Liver (tissue), 9 donors: Measurements from ENCODE around the gene THOC7. TPM values are rescaled to one million over a fixed set of nuclear protein-coding genes. Genes with fewer than 3 reads are reported as not detected.

Source experiments
- DNase-seq: peaks from one replicate; pipeline ENCODE4 v3.0.0-alpha.2; 2017; ENCODE audit warnings: low spot score
- H3K27ac ChIP-seq, 2 donors: one replicate each; pipeline ENCODE4 v1.7.0; 2013; ENCODE audit warnings: inconsistent platforms in 2 of 2, low read length in 2 of 2, control low read depth in 1 of 2, low read depth in 1 of 2, mild to moderate bottlenecking in 1 of 2
- H3K27me3 ChIP-seq, 4 donors: one replicate each; pipeline versions ENCODE4 v1.6.1 to v1.7.0; 2013; ENCODE audit warnings: low read length in 3 of 4, inconsistent platforms in 1 of 4, mild to moderate bottlenecking in 1 of 4, moderate library complexity in 1 of 4; ENCODE audit not compliant: control insufficient read depth in 4 of 4, insufficient read depth in 4 of 4
- H3K36me3 ChIP-seq, 4 donors: one replicate each; pipeline versions ENCODE4 v1.6.1 to v1.7.0; 2013; ENCODE audit warnings: low read length in 3 of 4, mild to moderate bottlenecking in 3 of 4, low read depth in 1 of 4, moderate library complexity in 1 of 4; ENCODE audit not compliant: control insufficient read depth in 4 of 4, insufficient read depth in 3 of 4
- H3K4me1 ChIP-seq, 4 donors: one replicate each; pipeline versions ENCODE4 v1.6.1 to v1.7.0; 2013; ENCODE audit warnings: low read length in 3 of 4, mild to moderate bottlenecking in 3 of 4, moderate library complexity in 1 of 4; ENCODE audit not compliant: control insufficient read depth in 4 of 4, insufficient read depth in 4 of 4
- H3K4me3 ChIP-seq, 3 donors: one replicate each; pipeline versions ENCODE4 v1.6.1 to v1.7.0; 2013; ENCODE audit warnings: low read length in 3 of 3, control low read depth in 1 of 3, low read depth in 1 of 3, mild to moderate bottlenecking in 1 of 3
- H3K9ac ChIP-seq, 2 donors: one replicate each; pipeline ENCODE4 v1.7.0; 2013; ENCODE audit warnings: low read length in 2 of 2, mild to moderate bottlenecking in 2 of 2, moderate library complexity in 2 of 2, control low read depth in 1 of 2, low read depth in 1 of 2
- H3K9me3 ChIP-seq, 4 donors: one replicate each; pipeline versions ENCODE4 v1.6.1 to v1.7.0; 2013; ENCODE audit warnings: low read length in 3 of 4; ENCODE audit not compliant: control insufficient read depth in 4 of 4
- EGR1 ChIP-seq, 2 donors: IDR thresholded peaks; 2 replicates each; pipeline ENCODE4 v1.6.1; 2016 to 2018; ENCODE audit warnings: antibody characterized with exemption in 2 of 2, low read depth in 2 of 2
- FOXA1 ChIP-seq: IDR thresholded peaks from 2 replicates; pipeline ENCODE4 v1.6.1; 2016; ENCODE audit warnings: antibody characterized with exemption
- FOXA2 ChIP-seq: IDR thresholded peaks from 2 replicates; pipeline ENCODE4 v1.6.1; 2016; ENCODE audit warnings: antibody characterized with exemption
- GABPA ChIP-seq, 2 donors: IDR thresholded peaks in 1 of 2; conservative IDR thresholded peaks in 1 of 2; 2 replicates each; pipeline ENCODE4 v1.6.1; 2016; ENCODE audit warnings: antibody characterized with exemption in 2 of 2, mild to moderate bottlenecking in 1 of 2, moderate library complexity in 1 of 2
- HNF4A ChIP-seq, 2 donors: conservative IDR thresholded peaks; 2 replicates each; pipeline ENCODE4 v1.6.1; 2016; ENCODE audit warnings: antibody characterized with exemption in 2 of 2, mild to moderate bottlenecking in 2 of 2
- HNF4G ChIP-seq: IDR thresholded peaks from 2 replicates; pipeline ENCODE4 v1.6.1; 2016; ENCODE audit warnings: antibody characterized with exemption
- JUND ChIP-seq, 2 donors: IDR thresholded peaks; 2 replicates each; pipeline ENCODE4 v1.6.1; 2016; ENCODE audit warnings: antibody characterized with exemption in 2 of 2
- MAX ChIP-seq: IDR thresholded peaks from 2 replicates; pipeline ENCODE4 v1.6.1; 2016; ENCODE audit warnings: antibody characterized with exemption
- NR2F2 ChIP-seq: IDR thresholded peaks from 2 replicates; pipeline ENCODE4 v1.6.1; 2016; ENCODE audit warnings: antibody characterized with exemption
- RAD21 ChIP-seq, 2 donors: IDR thresholded peaks; 2 replicates each; pipeline ENCODE4 v1.6.1; 2016; ENCODE audit warnings: antibody characterized with exemption in 2 of 2, mild to moderate bottlenecking in 2 of 2
- RXRA ChIP-seq, 2 donors: IDR thresholded peaks; 2 replicates each; pipeline ENCODE4 v1.6.1; 2017 to 2018; ENCODE audit warnings: antibody characterized with exemption in 2 of 2, mild to moderate bottlenecking in 1 of 2
- SP1 ChIP-seq: IDR thresholded peaks from 2 replicates; pipeline ENCODE4 v1.6.1; 2018; ENCODE audit warnings: antibody characterized with exemption, mild to moderate bottlenecking
- TAF1 ChIP-seq: conservative IDR thresholded peaks from 2 replicates; pipeline ENCODE4 v1.6.1; 2016; ENCODE audit warnings: antibody characterized with exemption, mild to moderate bottlenecking
- WGBS: extraction: QIAGEN DNeasy Blood & Tissue Kit; methylation state at CpG from one replicate; pipeline ENCODE4 v1.1.7; 2013; 5-methylcytosine and 5-hydroxymethylcytosine counted together
- polyA plus RNA-seq, 2 donors: library from polyadenylated mRNA; stranded (reverse) in 1 of 2; unstranded in 1 of 2; fragments of 200-250 nt in 1 of 2; fragments of >200 nt in 1 of 2; fragmentation: Nextera tagmentation in 1 of 2; extraction: Ambion mirVana in 1 of 2; gene quantifications; one replicate each; pipeline versions ENCODE4 v1.2.1 to v1.2.3, GENCODE V29; 2013 to 2015
- total RNA-seq, 2 donors: library from RNA; depleted of rRNA; stranded (reverse); fragments of >200 nt; gene quantifications; one replicate each; pipeline ENCODE4 v1.2.3, GENCODE V29; 2014
- TF ChIP-seq, protein P1 (sequence below): IDR thresholded peaks from 2 replicates; pipeline ENCODE4 v1.6.1; 2016; ENCODE audit warnings: antibody characterized with exemption
- TF ChIP-seq, protein P2 (sequence below): IDR thresholded peaks from 2 replicates; pipeline ENCODE4 v1.6.1; 2016; ENCODE audit warnings: antibody characterized with exemption, mild to moderate bottlenecking
- TF ChIP-seq, protein P3 (sequence below): fragments of 150-350 bp; IDR thresholded peaks from 2 replicates; pipeline ENCODE4 v1.5.1; 2017; ENCODE audit warnings: improper control_type of control experiment, low read depth, low read length; ENCODE audit not compliant: missing input control
- TF ChIP-seq, protein P4 (sequence below): IDR thresholded peaks from 2 replicates; pipeline ENCODE4 v1.6.1; 2016; ENCODE audit warnings: antibody characterized with exemption
- donor health status: healthy.
- donor health status: healthy.
- donor health status: healthy.
- donor health status: healthy.
- donor health status: healthy.

THOC7 gene
- total and polyA plus RNA-seq, 4 donors = 11.7 to 38.6 (median 23.0) TPM

DNA sequence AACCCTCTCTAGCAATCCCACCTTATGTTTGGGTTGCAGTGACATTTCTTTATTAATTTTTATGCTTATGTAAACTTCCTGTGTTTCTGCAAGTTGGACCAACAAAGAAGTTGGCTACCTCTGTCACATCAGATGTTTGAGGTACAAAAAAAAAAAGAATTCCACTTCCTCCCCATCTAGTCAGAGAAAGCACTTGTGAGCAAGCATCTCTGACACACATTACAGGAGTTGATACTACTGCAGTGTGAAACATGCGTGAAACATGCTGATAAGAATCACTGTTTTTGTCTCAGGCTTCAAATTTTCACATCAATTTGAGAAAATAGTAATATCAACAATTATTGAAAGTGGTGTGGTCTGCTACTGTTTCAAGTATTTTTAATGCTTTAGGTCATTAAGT is 47.3 kb upstream of the THOC7 start:
- Histone ChIP-seq H3K9ac (peak overlapping the region; percentile 71 to 75), H3K4me3 (peak overlapping the region; percentile 71 to 92 (median 85)), H3K27ac (peak overlapping the region; percentile 96 to 97), H3K27me3 (no peaks in the 10 kb centered on the region), H3K9me3 (no peaks in the 10 kb centered on the region), H3K36me3 (peaks cover 0 to 6% (median 2%) of the 10 kb centered on the region in 4 donors), H3K4me1 (peaks cover 7 to 32% (median 23%) of the 10 kb centered on the region in 4 donors)
- TF ChIP-seq EGR1 (IDR thresholded peaks at IDR 0.05; ENCODE audit: low read depth in 2 of 2) = no peak
- TF ChIP-seq JUND (IDR thresholded peaks at IDR 0.05) = no peak
- no peak for TF ChIP-seq MAX
- TF ChIP-seq RXRA (IDR thresholded peaks at IDR 0.05) = no peak
- TF ChIP-seq GABPA (IDR thresholded peaks at IDR 0.05 in 1 of 2, conservative IDR thresholded peaks at IDR 0.05 in 1 of 2) = no peak
- TF ChIP-seq, protein P1, sequence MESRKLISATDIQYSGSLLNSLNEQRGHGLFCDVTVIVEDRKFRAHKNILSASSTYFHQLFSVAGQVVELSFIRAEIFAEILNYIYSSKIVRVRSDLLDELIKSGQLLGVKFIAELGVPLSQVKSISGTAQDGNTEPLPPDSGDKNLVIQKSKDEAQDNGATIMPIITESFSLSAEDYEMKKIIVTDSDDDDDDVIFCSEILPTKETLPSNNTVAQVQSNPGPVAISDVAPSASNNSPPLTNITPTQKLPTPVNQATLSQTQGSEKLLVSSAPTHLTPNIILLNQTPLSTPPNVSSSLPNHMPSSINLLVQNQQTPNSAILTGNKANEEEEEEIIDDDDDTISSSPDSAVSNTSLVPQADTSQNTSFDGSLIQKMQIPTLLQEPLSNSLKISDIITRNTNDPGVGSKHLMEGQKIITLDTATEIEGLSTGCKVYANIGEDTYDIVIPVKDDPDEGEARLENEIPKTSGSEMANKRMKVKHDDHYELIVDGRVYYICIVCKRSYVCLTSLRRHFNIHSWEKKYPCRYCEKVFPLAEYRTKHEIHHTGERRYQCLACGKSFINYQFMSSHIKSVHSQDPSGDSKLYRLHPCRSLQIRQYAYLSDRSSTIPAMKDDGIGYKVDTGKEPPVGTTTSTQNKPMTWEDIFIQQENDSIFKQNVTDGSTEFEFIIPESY = no peak
- no peak for TF ChIP-seq RAD21 (IDR thresholded peaks at IDR 0.05)
- TF ChIP-seq, protein P2, sequence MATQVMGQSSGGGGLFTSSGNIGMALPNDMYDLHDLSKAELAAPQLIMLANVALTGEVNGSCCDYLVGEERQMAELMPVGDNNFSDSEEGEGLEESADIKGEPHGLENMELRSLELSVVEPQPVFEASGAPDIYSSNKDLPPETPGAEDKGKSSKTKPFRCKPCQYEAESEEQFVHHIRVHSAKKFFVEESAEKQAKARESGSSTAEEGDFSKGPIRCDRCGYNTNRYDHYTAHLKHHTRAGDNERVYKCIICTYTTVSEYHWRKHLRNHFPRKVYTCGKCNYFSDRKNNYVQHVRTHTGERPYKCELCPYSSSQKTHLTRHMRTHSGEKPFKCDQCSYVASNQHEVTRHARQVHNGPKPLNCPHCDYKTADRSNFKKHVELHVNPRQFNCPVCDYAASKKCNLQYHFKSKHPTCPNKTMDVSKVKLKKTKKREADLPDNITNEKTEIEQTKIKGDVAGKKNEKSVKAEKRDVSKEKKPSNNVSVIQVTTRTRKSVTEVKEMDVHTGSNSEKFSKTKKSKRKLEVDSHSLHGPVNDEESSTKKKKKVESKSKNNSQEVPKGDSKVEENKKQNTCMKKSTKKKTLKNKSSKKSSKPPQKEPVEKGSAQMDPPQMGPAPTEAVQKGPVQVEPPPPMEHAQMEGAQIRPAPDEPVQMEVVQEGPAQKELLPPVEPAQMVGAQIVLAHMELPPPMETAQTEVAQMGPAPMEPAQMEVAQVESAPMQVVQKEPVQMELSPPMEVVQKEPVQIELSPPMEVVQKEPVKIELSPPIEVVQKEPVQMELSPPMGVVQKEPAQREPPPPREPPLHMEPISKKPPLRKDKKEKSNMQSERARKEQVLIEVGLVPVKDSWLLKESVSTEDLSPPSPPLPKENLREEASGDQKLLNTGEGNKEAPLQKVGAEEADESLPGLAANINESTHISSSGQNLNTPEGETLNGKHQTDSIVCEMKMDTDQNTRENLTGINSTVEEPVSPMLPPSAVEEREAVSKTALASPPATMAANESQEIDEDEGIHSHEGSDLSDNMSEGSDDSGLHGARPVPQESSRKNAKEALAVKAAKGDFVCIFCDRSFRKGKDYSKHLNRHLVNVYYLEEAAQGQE = no peak
- TF ChIP-seq TAF1 = no peak
- TF ChIP-seq HNF4A (conservative IDR thresholded peaks at IDR 0.05) = no peak
- TF ChIP-seq NR2F2 = no peak
- TF ChIP-seq FOXA2 = no peak
- TF ChIP-seq FOXA1 = no peak
- TF ChIP-seq, protein P3, sequence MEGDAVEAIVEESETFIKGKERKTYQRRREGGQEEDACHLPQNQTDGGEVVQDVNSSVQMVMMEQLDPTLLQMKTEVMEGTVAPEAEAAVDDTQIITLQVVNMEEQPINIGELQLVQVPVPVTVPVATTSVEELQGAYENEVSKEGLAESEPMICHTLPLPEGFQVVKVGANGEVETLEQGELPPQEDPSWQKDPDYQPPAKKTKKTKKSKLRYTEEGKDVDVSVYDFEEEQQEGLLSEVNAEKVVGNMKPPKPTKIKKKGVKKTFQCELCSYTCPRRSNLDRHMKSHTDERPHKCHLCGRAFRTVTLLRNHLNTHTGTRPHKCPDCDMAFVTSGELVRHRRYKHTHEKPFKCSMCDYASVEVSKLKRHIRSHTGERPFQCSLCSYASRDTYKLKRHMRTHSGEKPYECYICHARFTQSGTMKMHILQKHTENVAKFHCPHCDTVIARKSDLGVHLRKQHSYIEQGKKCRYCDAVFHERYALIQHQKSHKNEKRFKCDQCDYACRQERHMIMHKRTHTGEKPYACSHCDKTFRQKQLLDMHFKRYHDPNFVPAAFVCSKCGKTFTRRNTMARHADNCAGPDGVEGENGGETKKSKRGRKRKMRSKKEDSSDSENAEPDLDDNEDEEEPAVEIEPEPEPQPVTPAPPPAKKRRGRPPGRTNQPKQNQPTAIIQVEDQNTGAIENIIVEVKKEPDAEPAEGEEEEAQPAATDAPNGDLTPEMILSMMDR = no peak
- WGBS = 9% methylated on average over 1 of the region's 1 CpG
- no peak for DNase-seq

- H3K27ac ChIP-seq = no peak overlapping the region
- TF ChIP-seq HNF4G (no peak), EGR1 (IDR thresholded peaks at IDR 0.05; ENCODE audit: low read depth in 2 of 2) (no peak), JUND (IDR thresholded peaks at IDR 0.05) (no peak), SP1 (no peak), HNF4A (conservative IDR thresholded peaks at IDR 0.05) (no peak), TAF1 (no peak), FOXA1 (no peak), FOXA2 (no peak), RXRA (IDR thresholded peaks at IDR 0.05) (no peak), MAX (no peak)
- TF ChIP-seq, protein P3 = no peak
- TF ChIP-seq, protein P2 = no peak
- TF ChIP-seq, protein P4, sequence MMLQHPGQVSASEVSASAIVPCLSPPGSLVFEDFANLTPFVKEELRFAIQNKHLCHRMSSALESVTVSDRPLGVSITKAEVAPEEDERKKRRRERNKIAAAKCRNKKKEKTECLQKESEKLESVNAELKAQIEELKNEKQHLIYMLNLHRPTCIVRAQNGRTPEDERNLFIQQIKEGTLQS = no peak
Observed at GRCh38 chr3:63910001-63910400, 46.4 kb upstream of the THOC7 start.

More at GRCh38 chr3:63910001-63910400, 46.4 kb upstream of the THOC7 start:
- Histone ChIP-seq H3K9ac (no peak overlapping the region), H3K9me3 (no peaks in the 10 kb centered on the region), H3K4me1 (peaks cover 7 to 32% (median 23%) of the 10 kb centered on the region in 4 donors), H3K27me3 (no peaks in the 10 kb centered on the region), H3K36me3 (peaks cover 0 to 4% (median 0%) of the 10 kb centered on the region in 4 donors), H3K4me3 (no peak overlapping the region)
- WGBS = 94% methylated on average over 4 of the region's 4 CpGs
- DNase-seq = no peak
